ENCODE results near the gene KLHL29.
A peak's percentile ranks its signal among the peaks of the same experiment; 100 is the strongest.

KLHL29 gene

GRCh38 chr2:23433282-23433681 is 48.3 kb downstream of the KLHL29 start:
- H3K4me3 ChIP-seq (ENCODE audit: low read depth, low read length): no peak overlapping the region
- TF ChIP-seq CTCF (IDR thresholded peaks at IDR 0.05; ENCODE audit: low read depth, low read length, missing control alignments): no peak
- DNase-seq (ENCODE audit: low read depth): no peak
- in situ Hi-C loops (cut with HindIII; ENCODE audit: low sequenced_read_pairs): no loop called here

GRCh38 chr2:23434721-23435121 is 49.7 kb downstream of the KLHL29 start:
- no peak for TF ChIP-seq CTCF (IDR thresholded peaks at IDR 0.05; ENCODE audit: low read depth, low read length, missing control alignments)
- DNase-seq (ENCODE audit: low read depth): no peak
- no peak overlapping the region for H3K4me3 ChIP-seq (ENCODE audit: low read depth, low read length)
- in situ Hi-C loops (cut with HindIII; ENCODE audit: low sequenced_read_pairs): no loop called here

GRCh38 chr2:23435250-23436035 is 50.5 kb downstream of the KLHL29 start:
- in situ Hi-C loops (cut with HindIII; ENCODE audit: low sequenced_read_pairs): no loop called here
- no peak overlapping the region for H3K4me3 ChIP-seq (ENCODE audit: low read depth, low read length)
- no peak for DNase-seq (ENCODE audit: low read depth)
- TF ChIP-seq CTCF (IDR thresholded peaks at IDR 0.05; ENCODE audit: low read depth, low read length, missing control alignments): no peak

- H3K4me3 ChIP-seq (ENCODE audit: low read depth, low read length): no peak overlapping the region
- in situ Hi-C loops (cut with HindIII; ENCODE audit: low sequenced_read_pairs): no loop called here
- DNase-seq (ENCODE audit: low read depth): no peak
- TF ChIP-seq CTCF (IDR thresholded peaks at IDR 0.05; ENCODE audit: low read depth, low read length, missing control alignments): no peak
These were observed 51.5 kb downstream of the KLHL29 start for GRCh38 chr2:23436346-23437098.

- in situ Hi-C loops (cut with HindIII; ENCODE audit: low sequenced_read_pairs): no loop called here
- H3K4me3 ChIP-seq (ENCODE audit: low read depth, low read length): no peak overlapping the region
- TF ChIP-seq CTCF (IDR thresholded peaks at IDR 0.05; ENCODE audit: low read depth, low read length, missing control alignments): no peak
- no peak for DNase-seq (ENCODE audit: low read depth)
These were observed 56.4 kb downstream of the KLHL29 start for GRCh38 chr2:23441414-23441813.

- no peak overlapping the region for H3K4me3 ChIP-seq (ENCODE audit: low read depth, low read length)
- no peak for TF ChIP-seq CTCF (IDR thresholded peaks at IDR 0.05; ENCODE audit: low read depth, low read length, missing control alignments)
- in situ Hi-C loops (cut with HindIII; ENCODE audit: low sequenced_read_pairs): no loop called here
- peak; percentile 19 for DNase-seq (ENCODE audit: low read depth)
These were observed 60.5 kb downstream of the KLHL29 start for GRCh38 chr2:23445450-23445868.
